ENCODE results near the gene TENM4.

- TF ChIP-seq POLR2A (IDR thresholded peaks at IDR 0.05) (no peak), CTCF (IDR thresholded peaks at IDR 0.05 in 4 of 5, conservative IDR thresholded peaks at IDR 0.05 in 1 of 5) (no peak)
Observed at GRCh38 chr11:79235696-79236095, 205.1 kb downstream of the TENM4 start.

Measured in gastrocnemius medialis (tissue), 4 donors.